Epithelial cell of alveolus of lung (primary cell): ENCODE data around the gene ZSCAN22. TPM values are rescaled to one million over a fixed set of nuclear protein-coding genes. Genes with fewer than 3 reads are reported as not detected.

ENCODE experiments used
- total RNA-seq: library from RNA; depleted of rRNA; stranded (reverse); fragments of >200 nt; gene quantifications from 2 replicates; pipeline ENCODE4 v1.2.1, GENCODE V29; 2015

ZSCAN22 gene
- 1.4 and 2.6 TPM in 2 replicates for total RNA-seq

GRCh38 chr19:58326914-58327726 lies at the start of gene ZSCAN22:
Gene ZSCAN22 (plus strand): TSS chr19:58326994. CDS start chr19:58334803, 7,809 bp downstream.

GRCh38 chr19:58278541-58279041 lies 48.2 kb upstream of the ZSCAN22 start, which contains the start of gene ZNF8:
Gene ZNF8 (plus strand): TSS chr19:58278955. CDS start chr19:58279082, 127 bp downstream.

GRCh38 chr19:58305065-58305931 lies 21.5 kb upstream of the ZSCAN22 start, which contains the start of gene ERVK3-1:
Gene ERVK3-1 (plus strand): TSS chr19:58305377. CDS start chr19:58312169, 6,792 bp downstream.

GRCh38 chr19:58352760-58353671 lies 26.2 kb downstream of the ZSCAN22 start, which contains the start of gene A1BG:
Gene A1BG (minus strand): TSS chr19:58353492. CDS start chr19:58353437, 55 bp downstream.

GRCh38 chr19:58362272-58362994 lies 35.6 kb downstream of the ZSCAN22 start, which contains the start of gene ZNF497:
Gene ZNF497 (minus strand): TSS chr19:58362751. CDS start chr19:58357635, 5,116 bp downstream.

GRCh38 chr19:58380662-58381459 lies 54.1 kb downstream of the ZSCAN22 start, which contains the start of gene ZNF837:
Gene ZNF837 (minus strand): TSS chr19:58381030. CDS start chr19:58369332, 11,698 bp downstream.

GRCh38 chr19:58386576-58387337 lies 60.0 kb downstream of the ZSCAN22 start, which contains the start of gene RPS5:
Gene RPS5 (plus strand): TSS chr19:58387269. CDS start chr19:58388138, 869 bp downstream.

Other genes starting within 250 kb of the ZSCAN22 start
- 38.9 and 83.2 TPM in 2 replicates for gene ZSCAN18, start 228.8 kb upstream of the ZSCAN22 start, total RNA-seq
- gene ZNF329, start 176.2 kb upstream of the ZSCAN22 start, total RNA-seq = 5.7 and 11.2 TPM in 2 replicates
- 20.8 and 21.2 TPM in 2 replicates for gene ZNF274, start 143.9 kb upstream of the ZSCAN22 start, total RNA-seq
- gene ZNF544, start 98.1 kb upstream of the ZSCAN22 start, total RNA-seq = 27.8 and 37.7 TPM in 2 replicates
- 4.8 and 8.3 TPM in 2 replicates for gene ZNF8, start 48.0 kb upstream of the ZSCAN22 start, total RNA-seq
- 22.1 and 35.2 TPM in 2 replicates for gene ERVK3-1, start 21.6 kb upstream of the ZSCAN22 start, total RNA-seq
- 5.0 and 69.1 TPM in 2 replicates for gene A1BG, start 26.5 kb downstream of the ZSCAN22 start, total RNA-seq
- 0.52 and 1.5 TPM in 2 replicates for gene ZNF497, start 35.8 kb downstream of the ZSCAN22 start, total RNA-seq
- 3.6 and 9.1 TPM in 2 replicates for gene ZNF837, start 54.0 kb downstream of the ZSCAN22 start, total RNA-seq
- 2,789 and 3,465 TPM in 2 replicates for gene RPS5, start 60.3 kb downstream of the ZSCAN22 start, total RNA-seq
- 2.0 TPM in 1 of 2 replicates, not detected in the other for gene RNF225, start 68.7 kb downstream of the ZSCAN22 start, total RNA-seq
- gene ZNF584, start 81.7 kb downstream of the ZSCAN22 start, total RNA-seq = 12.3 and 13.3 TPM in 2 replicates
- 3.7 and 5.9 TPM in 2 replicates for gene ZNF132, start 113.2 kb downstream of the ZSCAN22 start, total RNA-seq
- 3.6 and 5.6 TPM in 2 replicates for gene ZNF324B, start 124.6 kb downstream of the ZSCAN22 start, total RNA-seq
- 12.3 and 13.2 TPM in 2 replicates for gene ZNF324, start 140.1 kb downstream of the ZSCAN22 start, total RNA-seq
- gene ZNF446, start 149.4 kb downstream of the ZSCAN22 start, total RNA-seq = 8.0 and 11.5 TPM in 2 replicates
- 12.4 and 12.5 TPM in 2 replicates for gene SLC27A5, start 185.0 kb downstream of the ZSCAN22 start, total RNA-seq
- 12.4 and 15.0 TPM in 2 replicates for gene ZBTB45, start 192.8 kb downstream of the ZSCAN22 start, total RNA-seq
- gene TRIM28, start 217.1 kb downstream of the ZSCAN22 start, total RNA-seq = 357 and 476 TPM in 2 replicates
- gene CHMP2A, start 228.1 kb downstream of the ZSCAN22 start, total RNA-seq = 132 and 211 TPM in 2 replicates
- gene UBE2M, start 231.6 kb downstream of the ZSCAN22 start, total RNA-seq = 31.3 and 45.5 TPM in 2 replicates
- gene MZF1, start 246.3 kb downstream of the ZSCAN22 start, total RNA-seq = 3.9 and 14.6 TPM in 2 replicates